ENCODE results near the gene FZD1.

The FZD1 gene

DNA sequence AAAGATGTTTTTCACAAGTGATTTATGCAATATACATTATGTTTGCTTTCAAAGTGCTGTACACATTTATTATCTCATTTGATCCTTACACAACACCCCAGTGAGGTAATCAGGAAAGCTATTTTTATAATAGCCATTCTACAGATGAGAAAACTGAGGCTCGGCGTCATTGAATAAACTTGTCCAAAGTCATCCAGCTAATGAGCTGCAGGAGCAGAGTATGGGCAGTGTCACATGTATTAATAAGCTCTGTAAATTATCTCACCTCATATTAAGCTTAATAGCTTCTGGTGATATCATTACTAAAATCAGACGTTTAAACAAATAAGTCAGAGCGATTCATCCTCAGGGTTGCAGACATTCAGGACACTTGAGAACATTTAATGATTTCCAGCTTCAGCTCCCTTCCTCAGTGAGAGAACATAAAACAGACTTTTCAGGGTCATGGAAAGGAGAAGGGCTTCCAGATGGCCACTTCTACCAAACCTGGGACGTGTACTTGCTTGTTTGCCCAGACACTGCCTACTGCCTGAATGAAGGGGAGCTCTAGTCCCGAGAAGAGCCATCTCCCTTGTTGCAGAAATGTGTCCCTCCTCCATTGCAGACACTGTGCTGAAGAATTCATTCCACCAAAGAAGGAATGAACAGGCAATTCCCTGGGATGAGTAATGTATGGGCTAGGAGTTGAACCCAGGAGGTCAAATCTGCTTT lies 20.5 kb upstream of the FZD1 start:
- H3K27ac ChIP-seq, result no peak overlapping the region; the same call in 1 of the 2 replicates
- TF ChIP-seq, protein P1, sequence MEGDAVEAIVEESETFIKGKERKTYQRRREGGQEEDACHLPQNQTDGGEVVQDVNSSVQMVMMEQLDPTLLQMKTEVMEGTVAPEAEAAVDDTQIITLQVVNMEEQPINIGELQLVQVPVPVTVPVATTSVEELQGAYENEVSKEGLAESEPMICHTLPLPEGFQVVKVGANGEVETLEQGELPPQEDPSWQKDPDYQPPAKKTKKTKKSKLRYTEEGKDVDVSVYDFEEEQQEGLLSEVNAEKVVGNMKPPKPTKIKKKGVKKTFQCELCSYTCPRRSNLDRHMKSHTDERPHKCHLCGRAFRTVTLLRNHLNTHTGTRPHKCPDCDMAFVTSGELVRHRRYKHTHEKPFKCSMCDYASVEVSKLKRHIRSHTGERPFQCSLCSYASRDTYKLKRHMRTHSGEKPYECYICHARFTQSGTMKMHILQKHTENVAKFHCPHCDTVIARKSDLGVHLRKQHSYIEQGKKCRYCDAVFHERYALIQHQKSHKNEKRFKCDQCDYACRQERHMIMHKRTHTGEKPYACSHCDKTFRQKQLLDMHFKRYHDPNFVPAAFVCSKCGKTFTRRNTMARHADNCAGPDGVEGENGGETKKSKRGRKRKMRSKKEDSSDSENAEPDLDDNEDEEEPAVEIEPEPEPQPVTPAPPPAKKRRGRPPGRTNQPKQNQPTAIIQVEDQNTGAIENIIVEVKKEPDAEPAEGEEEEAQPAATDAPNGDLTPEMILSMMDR (conservative IDR thresholded peaks at IDR 0.05; ENCODE audit: low read depth), result no peak
- CTCF ChIA-PET, result interaction anchor here (0.7 kb wide), 1 partner anchor 453 kb away, joined by 3 read pairs; no protein-coding TSS in a partner anchor
- DNase-seq (ENCODE audit: low spot score), result no peak
- POLR2A ChIA-PET (ENCODE audit: low non-redundant PET), result no interaction called here

- no peak overlapping the region for H3K27ac ChIP-seq
- TF ChIP-seq, protein P1 (conservative IDR thresholded peaks at IDR 0.05; ENCODE audit: low read depth), result no peak
- CTCF ChIA-PET, result no interaction called here
- POLR2A ChIA-PET (ENCODE audit: low non-redundant PET), result no interaction called here
- DNase-seq (ENCODE audit: low spot score), result no peak
Measured at GRCh38 chr7:91247500-91247899, 16.7 kb upstream of the FZD1 start.

DNA sequence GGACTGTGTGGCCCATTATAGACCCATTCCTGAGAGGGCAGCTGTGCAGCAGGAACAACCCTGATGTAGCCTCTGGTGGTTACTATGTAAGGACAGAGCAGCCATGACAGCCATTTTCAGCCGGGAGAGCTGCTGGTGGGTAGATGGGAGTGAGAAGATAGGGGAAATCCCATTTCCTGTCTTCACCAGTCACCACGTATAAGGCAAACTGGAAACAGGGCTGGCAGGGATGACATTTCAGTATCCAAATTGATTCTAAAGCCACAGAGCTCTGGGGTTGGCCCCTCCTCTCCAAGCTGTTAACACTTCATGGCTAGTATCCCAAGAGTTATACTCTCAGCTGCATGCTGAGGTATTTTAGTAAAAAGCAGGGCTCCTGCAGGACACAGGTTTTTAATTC lies 15.2 kb upstream of the FZD1 start:
- ChIA-PET POLR2A (ENCODE audit: low non-redundant PET) (no interaction called here), CTCF (no interaction called here)
- no peak for DNase-seq (ENCODE audit: low spot score)
- TF ChIP-seq, protein P1 (conservative IDR thresholded peaks at IDR 0.05; ENCODE audit: low read depth), result no peak
- peak overlapping the region; percentile 92 for H3K27ac ChIP-seq

- TF ChIP-seq, protein P1 (conservative IDR thresholded peaks at IDR 0.05; ENCODE audit: low read depth), result no peak
- peak overlapping the region; percentile 92 for H3K27ac ChIP-seq
- POLR2A ChIA-PET (ENCODE audit: low non-redundant PET), result no interaction called here
- CTCF ChIA-PET, result interaction anchor here (0.6 to 0.9 kb wide), 2 partner anchors 14 to 62 kb away, joined by 3 read pairs; no protein-coding TSS in a partner anchor
- peak; percentile 82 for DNase-seq (ENCODE audit: low spot score)
Measured at GRCh38 chr7:91249506-91250233, 14.6 kb upstream of the FZD1 start.

GRCh38 chr7:91250706-91251105 lies 13.5 kb upstream of the FZD1 start:
- ChIA-PET POLR2A (ENCODE audit: low non-redundant PET) (no interaction called here), CTCF (no interaction called here)

DNA sequence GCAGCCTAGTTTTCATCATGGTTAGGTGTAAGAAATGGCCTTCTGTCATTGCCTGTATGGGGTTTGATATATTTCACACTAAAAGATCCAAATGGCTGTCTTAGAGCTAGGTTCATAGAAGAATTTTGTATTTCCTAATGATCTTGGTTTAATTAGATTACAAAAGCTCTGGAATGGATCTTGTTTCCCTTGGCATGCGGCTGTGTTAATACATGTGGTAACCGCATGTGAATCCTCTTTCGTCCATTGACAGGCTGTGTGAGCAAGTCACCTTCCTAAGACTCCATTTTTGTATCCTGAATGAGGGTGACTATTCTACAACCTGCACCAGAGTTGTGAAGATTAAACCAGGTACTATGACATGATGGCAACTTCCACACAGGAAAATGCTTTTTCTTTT lies 12.4 kb upstream of the FZD1 start:
- POLR2A ChIA-PET (ENCODE audit: low non-redundant PET), result no interaction called here
- TF ChIP-seq, protein P1 (conservative IDR thresholded peaks at IDR 0.05; ENCODE audit: low read depth), result no peak
- CTCF ChIA-PET, result interaction anchor here (0.6 to 0.7 kb wide), 2 partner anchors 14 to 662 kb away, joined by 3 read pairs; no protein-coding TSS in a partner anchor
- H3K27ac ChIP-seq, result no peak overlapping the region
- no peak for DNase-seq (ENCODE audit: low spot score)

More at GRCh38 chr7:91250706-91251105, 13.5 kb upstream of the FZD1 start:
- DNase-seq (ENCODE audit: low spot score), result no peak
- TF ChIP-seq, protein P1 (conservative IDR thresholded peaks at IDR 0.05; ENCODE audit: low read depth), result no peak
- H3K27ac ChIP-seq, result no peak overlapping the region
